ENCODE measurements around the gene MTARC1.

The MTARC1 gene

DNA sequence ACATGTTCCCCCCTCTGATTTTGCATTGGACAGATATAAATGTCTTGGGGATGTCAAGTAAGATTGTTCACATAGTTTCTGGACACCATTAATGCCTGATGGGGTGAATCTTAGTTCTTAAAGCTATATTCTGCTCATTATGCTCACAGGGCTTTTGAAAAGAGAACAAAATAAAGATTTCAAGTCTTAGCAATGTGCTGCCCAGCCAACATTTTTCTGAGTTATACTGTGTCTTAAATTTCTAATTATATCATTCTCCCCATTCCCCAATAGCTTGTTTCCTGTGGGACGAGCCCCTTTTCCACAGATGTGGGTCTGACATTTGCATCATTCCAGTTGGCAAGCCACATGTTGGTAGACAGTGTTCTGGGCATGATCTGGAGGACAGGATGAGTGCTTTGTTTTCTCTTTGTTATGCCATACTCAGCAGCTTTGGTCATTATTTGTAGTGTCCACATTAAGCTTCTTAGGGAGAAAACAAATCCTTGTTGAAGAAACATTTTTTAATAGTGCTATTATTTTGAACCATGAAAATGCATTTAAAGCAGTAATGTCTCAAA, 32.8 kb downstream of the MTARC1 start:
- no peak overlapping the region for H3K4me3 ChIP-seq (ENCODE audit: low read length)
- TF ChIP-seq, protein P1, sequence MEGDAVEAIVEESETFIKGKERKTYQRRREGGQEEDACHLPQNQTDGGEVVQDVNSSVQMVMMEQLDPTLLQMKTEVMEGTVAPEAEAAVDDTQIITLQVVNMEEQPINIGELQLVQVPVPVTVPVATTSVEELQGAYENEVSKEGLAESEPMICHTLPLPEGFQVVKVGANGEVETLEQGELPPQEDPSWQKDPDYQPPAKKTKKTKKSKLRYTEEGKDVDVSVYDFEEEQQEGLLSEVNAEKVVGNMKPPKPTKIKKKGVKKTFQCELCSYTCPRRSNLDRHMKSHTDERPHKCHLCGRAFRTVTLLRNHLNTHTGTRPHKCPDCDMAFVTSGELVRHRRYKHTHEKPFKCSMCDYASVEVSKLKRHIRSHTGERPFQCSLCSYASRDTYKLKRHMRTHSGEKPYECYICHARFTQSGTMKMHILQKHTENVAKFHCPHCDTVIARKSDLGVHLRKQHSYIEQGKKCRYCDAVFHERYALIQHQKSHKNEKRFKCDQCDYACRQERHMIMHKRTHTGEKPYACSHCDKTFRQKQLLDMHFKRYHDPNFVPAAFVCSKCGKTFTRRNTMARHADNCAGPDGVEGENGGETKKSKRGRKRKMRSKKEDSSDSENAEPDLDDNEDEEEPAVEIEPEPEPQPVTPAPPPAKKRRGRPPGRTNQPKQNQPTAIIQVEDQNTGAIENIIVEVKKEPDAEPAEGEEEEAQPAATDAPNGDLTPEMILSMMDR (conservative IDR thresholded peaks at IDR 0.05; ENCODE audit: low read length) = no peak
- DNase-seq (ENCODE audit: low read depth) = peak; percentile 69

DNA sequence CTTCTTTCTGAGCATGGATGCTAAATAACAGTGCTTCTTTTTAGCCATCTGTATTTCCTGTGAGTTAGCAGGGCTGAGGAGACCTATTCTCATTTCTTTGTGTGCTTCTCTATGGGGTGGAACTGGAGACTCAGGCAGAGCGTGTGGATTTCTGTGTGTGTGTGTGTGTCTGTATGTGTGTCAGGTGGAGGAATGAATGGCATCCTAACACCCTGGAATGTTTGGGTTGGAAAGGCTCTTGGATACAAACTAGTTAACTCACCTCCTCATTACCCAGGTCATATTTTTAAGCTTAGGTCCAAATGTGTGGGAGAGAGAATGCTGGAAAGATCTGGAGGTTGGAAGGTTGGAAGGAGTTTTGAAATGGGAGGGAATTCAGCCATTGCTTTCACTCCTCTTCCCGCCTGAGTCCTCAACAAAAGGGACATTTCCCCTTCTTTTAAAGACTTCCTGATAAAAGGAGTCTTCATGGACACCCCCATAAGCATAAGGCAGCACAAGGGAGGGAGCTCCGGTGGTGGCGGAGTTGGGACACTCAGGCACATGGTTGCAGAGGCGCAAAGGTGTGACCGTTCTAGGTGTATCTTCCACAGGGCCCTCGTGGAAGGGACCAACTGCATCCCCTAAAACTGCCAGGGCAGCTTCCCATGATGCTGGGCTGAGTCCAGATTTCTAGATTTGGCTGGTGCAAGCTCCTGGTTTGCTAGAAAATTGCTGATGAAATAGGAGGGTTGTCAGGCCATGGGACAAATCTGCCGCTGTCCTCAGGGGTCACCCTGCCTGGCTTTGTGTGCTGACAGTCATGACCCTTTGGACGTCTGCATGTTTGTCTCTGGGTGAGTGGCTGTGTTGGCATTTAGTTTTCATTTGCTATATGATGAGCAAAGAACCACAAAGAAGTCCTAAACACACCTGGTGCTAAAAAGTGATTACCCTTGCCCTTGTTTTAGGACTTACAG, 37.6 kb downstream of the MTARC1 start:
- TF ChIP-seq, protein P1 (conservative IDR thresholded peaks at IDR 0.05; ENCODE audit: low read length) = no peak
- DNase-seq (ENCODE audit: low read depth) = peak; percentile 69
- H3K4me3 ChIP-seq (ENCODE audit: low read length) = no peak overlapping the region

DNA sequence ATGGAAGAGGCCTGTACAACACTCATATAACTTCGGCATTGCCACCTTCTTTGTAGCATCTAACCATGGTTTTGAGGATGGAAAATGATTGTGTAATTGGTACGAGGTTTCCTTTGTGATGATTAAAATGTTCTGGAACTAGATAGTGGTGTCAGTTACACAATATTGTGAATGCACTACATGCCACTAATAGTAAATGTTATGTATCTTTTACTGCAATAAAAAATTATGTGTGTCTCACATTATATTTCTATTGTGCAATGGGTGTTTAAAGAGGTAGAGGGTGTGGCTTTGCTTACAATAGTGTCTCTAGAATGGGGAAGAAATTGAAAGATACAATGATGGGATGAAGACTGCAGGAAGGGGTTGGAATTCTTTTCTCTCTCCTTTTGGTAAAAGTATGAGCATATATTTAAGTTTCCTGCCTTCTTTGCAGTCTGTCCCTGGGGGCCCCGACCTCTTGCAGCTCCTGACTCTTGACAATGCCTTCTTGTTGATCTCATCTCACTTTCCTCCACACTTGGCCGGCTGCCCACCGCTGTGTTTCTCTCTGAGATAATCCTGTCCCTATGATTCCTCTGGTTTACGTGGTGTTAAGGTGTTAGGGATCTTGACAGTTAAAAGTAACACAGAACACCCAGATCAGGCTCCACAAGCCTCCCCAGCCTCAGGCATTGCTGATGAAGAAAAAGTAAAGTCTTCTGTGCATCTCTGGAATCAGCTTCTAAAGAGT, 39.3 kb downstream of the MTARC1 start:
- TF ChIP-seq, protein P1 (conservative IDR thresholded peaks at IDR 0.05; ENCODE audit: low read length) = no peak
- no peak overlapping the region for H3K4me3 ChIP-seq (ENCODE audit: low read length)
- DNase-seq (ENCODE audit: low read depth) = peak; percentile 31

DNA sequence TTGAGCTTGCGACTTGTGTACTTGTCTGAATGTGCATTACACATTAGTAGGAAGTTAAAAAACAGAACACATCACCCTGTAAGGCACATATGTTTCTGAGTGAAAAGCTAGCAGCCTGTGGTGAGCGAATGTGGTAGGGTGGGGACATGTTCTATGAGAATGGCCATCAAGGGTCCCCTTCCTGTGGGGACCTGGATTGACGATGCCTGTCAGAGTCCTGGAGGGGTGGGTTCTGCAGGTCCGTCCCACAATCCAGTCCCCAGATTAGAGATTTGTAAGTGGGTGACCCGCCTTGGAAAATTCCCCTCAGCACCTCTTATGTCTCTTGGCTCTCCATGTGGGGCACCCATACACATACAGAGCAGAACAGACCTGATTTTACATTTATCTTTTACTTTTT, 40.0 kb downstream of the MTARC1 start:
- no peak for DNase-seq (ENCODE audit: low read depth)
- TF ChIP-seq, protein P1 (conservative IDR thresholded peaks at IDR 0.05; ENCODE audit: low read length) = no peak
- no peak overlapping the region for H3K4me3 ChIP-seq (ENCODE audit: low read length)

DNA sequence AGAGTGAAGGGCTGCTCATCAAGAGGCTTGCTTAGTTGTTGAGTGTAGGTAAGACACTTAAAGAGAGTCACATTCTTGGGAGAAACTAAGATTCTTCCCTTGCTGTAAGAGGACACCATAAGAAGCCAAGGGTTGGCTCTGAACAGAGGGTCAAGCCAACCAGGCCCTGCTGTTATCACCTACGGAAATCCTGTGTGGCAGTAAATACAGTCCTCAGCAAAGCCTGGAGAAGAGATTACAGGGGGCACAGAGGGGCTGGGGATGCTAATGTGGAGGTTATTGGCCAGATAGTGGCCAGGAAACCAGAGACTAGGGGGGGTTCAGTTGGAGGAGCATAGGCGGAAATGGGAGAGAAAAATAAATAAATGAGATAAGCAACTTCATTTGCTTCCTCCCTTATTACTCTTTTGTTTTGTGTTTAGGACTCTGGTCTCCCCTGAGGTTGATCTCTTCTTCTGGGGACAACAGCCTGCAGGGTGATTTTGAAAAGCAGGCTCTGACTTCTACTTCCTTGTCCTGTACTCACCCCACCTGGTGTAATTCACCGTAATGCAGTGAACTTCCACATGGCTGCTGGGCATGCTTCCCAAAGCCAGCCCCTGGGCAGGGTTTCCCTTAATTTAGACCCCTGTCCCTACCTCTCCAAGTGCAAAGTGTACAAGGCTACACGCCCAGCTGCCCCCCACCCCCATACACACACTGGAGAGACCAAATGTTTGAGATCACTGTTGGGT, 40.9 kb downstream of the MTARC1 start:
- no peak for DNase-seq (ENCODE audit: low read depth)
- TF ChIP-seq, protein P1 (conservative IDR thresholded peaks at IDR 0.05; ENCODE audit: low read length) = no peak
- no peak overlapping the region for H3K4me3 ChIP-seq (ENCODE audit: low read length)

DNA sequence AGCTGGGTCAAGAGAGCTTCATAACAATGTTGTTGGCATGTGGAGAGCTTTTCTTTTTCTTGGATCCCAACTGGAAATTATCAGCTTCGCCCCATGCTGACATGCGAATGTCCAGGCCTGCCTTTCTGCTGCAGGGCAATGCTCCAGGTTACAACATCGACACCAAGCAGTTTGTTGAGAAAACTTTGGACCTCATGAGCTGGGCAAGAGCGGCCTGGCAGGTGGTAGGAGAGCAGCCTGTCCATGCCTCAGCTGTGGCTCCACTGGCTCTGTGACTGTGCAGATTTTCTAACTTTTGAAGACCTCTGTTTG, 41.4 kb downstream of the MTARC1 start:
- DNase-seq (ENCODE audit: low read depth) = no peak
- no peak overlapping the region for H3K4me3 ChIP-seq (ENCODE audit: low read length)
- TF ChIP-seq, protein P1 (conservative IDR thresholded peaks at IDR 0.05; ENCODE audit: low read length) = no peak

Data from AG10803 (cell line).